ENCODE measurements around the gene SHROOM3.

Gene SHROOM3

DNA sequence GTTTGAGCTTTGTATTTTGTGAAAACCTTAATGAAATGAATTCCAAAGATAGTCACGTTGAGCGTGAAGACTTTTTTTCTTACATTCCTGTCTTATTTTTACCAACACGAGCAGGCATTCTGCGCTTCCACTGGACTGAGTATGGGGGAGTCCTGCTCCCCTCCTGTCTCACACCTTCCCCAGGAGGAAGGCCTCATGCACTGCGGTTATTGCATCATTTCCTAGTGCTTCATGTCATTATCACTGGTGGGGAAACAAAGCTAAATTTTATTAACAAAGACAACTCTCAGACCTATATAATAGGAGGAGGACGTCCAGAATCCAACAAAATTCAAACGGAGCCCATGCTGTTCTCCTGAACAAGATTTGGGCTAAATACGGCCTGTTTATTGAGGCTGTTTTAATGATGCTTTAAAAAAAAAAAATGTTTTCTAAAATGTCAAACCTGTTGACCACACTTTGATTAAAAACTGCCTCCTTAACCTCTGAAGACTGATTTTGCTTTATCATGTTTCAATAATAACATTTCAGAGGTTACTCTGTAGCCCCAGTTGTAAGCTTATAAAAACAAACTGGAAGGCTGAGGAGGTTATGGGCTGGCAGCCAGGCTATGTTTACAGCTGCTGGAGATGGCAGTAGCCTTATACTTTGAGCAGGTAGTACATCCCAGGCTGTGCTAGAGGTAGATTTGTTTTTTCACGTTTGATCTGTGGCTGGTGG is 344.9 kb downstream of the SHROOM3 start:
- H3K9ac ChIP-seq (ENCODE audit: low read depth, low read length) = no peak overlapping the region
- no peak overlapping the region for H3K27ac ChIP-seq (ENCODE audit: low read depth, low read length)
- peaks cover 24% of the 10 kb centered on the region for H3K4me1 ChIP-seq (ENCODE audit: control insufficient read depth, insufficient read depth, low read length)
- H3K4me3 ChIP-seq (ENCODE audit: low read depth, low read length) = no peak overlapping the region
- peaks cover 49% of the 10 kb centered on the region for H3K36me3 ChIP-seq (ENCODE audit: control insufficient read depth, insufficient read depth, low read length)
- H3K9me3 ChIP-seq (ENCODE audit: control insufficient read depth, insufficient read depth, low read length) = no peaks in the 10 kb centered on the region
- H3K27me3 ChIP-seq (ENCODE audit: control insufficient read depth, insufficient read depth, low read length) = no peaks in the 10 kb centered on the region

DNA sequence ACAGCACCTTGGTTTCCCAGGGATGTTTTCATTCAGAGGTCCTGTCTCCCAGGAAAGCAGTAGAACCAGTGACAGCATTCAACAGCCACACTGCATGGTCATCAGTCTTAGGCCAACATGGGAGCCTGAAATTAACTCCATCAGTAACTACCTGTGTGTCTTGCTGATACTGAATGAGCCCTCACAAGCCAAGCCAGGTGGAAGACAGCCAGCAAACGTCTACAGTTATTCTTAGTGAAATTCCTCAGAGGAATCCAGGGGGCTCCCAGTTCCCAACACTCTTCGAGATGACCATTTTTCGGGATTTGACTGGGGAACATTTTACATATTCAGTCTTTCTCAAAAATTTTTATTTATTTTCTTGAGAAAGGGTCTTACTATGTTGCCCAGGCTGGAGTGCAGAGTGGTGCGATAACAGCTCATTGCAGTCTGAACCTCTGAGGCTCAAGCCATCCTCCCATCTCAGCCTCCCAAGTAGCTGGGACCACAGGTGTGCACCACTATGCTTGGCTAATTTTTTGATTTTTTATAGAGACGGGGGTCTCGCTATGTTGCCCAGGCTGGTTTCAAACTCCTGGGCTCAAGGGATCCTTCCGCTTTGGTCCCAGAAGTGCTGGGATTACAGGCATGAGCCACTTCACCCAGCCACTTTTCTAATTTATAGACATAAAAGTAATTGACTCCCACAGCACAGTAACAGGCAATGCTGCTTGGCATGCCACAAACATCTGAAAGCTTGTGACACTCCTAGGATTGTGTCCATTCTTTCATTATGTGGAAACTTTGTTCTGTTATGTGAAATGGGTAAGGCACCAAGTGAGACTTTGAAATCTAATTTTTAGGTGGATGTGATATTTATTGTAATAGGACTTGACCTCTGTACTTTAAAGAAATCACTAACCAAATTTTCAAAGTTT is 346.0 kb downstream of the SHROOM3 start:
- H3K9ac ChIP-seq (ENCODE audit: low read depth, low read length) = no peak overlapping the region
- no peak overlapping the region for H3K4me3 ChIP-seq (ENCODE audit: low read depth, low read length)
- no peaks in the 10 kb centered on the region for H3K9me3 ChIP-seq (ENCODE audit: control insufficient read depth, insufficient read depth, low read length)
- no peaks in the 10 kb centered on the region for H3K27me3 ChIP-seq (ENCODE audit: control insufficient read depth, insufficient read depth, low read length)
- H3K4me1 ChIP-seq (ENCODE audit: control insufficient read depth, insufficient read depth, low read length) = peaks cover 24% of the 10 kb centered on the region
- peaks cover 42% of the 10 kb centered on the region for H3K36me3 ChIP-seq (ENCODE audit: control insufficient read depth, insufficient read depth, low read length)
- H3K27ac ChIP-seq (ENCODE audit: low read depth, low read length) = peak overlapping the region; percentile 86

DNA sequence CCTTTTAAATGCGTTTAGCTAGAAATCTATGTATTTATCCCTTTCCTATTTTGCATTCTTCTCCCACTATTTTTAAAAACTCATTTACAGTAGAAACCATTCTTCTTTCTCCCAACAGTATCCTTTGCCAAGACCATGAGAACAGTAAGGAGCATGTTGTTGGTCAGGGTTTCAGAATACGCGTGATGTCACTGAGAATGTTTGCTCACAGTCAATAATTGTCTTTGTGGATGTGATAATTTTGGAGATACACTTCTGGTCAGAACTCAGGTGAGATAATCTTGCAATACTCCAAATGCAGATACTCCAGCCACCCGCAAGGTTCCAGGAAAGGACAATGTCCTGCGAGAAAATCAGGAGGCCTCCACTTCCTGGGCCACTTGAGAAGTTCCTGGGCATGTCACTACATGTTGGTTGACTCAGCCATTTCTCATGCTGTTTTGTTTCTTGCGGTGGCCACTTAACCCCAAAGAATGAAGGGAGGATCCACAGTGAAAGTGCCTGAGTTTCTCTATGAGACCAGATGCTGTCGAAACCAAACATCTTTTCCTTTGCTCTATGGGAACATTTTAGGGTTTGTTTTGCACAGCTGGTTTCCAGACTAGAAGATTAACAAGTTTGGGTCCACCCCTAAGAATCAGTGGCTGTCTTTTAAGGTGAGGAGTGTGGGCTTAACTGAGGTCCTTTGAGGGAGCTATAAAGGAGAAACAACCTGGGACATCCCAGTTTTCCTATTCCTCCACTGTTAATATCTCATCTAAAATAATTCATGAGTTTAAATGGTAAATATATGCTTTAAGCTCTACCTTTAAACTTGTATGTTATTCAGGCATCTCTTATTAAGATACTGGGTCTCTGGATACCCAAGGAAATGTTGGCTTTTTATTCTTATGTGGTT is 346.9 kb downstream of the SHROOM3 start:
- no peak overlapping the region for H3K4me3 ChIP-seq (ENCODE audit: low read depth, low read length)
- peak overlapping the region; percentile 86 for H3K27ac ChIP-seq (ENCODE audit: low read depth, low read length)
- peaks cover 24% of the 10 kb centered on the region for H3K4me1 ChIP-seq (ENCODE audit: control insufficient read depth, insufficient read depth, low read length)
- H3K9ac ChIP-seq (ENCODE audit: low read depth, low read length) = no peak overlapping the region
- H3K9me3 ChIP-seq (ENCODE audit: control insufficient read depth, insufficient read depth, low read length) = no peaks in the 10 kb centered on the region
- H3K27me3 ChIP-seq (ENCODE audit: control insufficient read depth, insufficient read depth, low read length) = no peaks in the 10 kb centered on the region
- H3K36me3 ChIP-seq (ENCODE audit: control insufficient read depth, insufficient read depth, low read length) = peaks cover 42% of the 10 kb centered on the region

DNA sequence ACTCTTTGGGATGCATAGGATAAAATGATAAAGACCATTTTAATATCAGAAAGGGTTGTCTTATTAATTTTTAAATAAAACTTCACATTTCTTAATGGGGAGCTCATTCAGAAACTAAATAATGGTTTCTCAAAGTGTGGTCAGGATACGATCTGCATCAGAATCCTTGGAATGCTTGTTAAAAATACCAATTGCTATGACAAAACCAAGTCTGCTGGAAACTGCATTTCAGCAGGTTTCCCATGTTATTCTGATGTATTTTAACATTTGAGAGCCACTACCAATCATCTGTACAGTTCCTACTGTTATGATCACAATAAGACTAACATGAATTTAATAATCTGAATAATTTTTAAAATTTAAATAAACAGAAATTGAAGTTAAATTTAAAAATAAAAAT is 347.8 kb downstream of the SHROOM3 start:
- H3K4me3 ChIP-seq (ENCODE audit: low read depth, low read length) = no peak overlapping the region; the same call in 1 of the 2 replicates

DNA sequence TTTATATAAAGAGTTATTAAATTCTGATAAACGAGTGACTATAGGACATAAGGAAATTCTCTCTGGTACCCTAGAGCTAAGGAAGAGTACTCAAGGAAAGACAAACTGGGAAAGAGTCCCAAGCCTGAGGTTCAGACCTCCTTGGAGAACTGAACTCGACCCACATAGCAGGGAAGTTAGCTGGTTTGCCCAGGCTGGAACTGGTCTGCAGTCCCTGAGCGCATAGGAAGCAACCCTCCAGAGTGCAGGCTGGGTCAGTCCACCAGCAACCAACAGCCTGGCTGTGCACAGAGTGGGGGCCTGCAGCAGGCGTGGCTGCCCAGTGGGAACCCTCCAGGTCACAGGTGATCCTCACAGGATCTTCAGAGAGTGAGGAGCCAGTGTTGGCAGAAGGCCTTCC is 348.8 kb downstream of the SHROOM3 start:
- no peak overlapping the region for H3K4me3 ChIP-seq (ENCODE audit: low read depth, low read length)
- no peaks in the 10 kb centered on the region for H3K27me3 ChIP-seq (ENCODE audit: control insufficient read depth, insufficient read depth, low read length)
- H3K27ac ChIP-seq (ENCODE audit: low read depth, low read length) = no peak overlapping the region
- peaks cover 29% of the 10 kb centered on the region for H3K36me3 ChIP-seq (ENCODE audit: control insufficient read depth, insufficient read depth, low read length)
- H3K9ac ChIP-seq (ENCODE audit: low read depth, low read length) = no peak overlapping the region
- H3K9me3 ChIP-seq (ENCODE audit: control insufficient read depth, insufficient read depth, low read length) = no peaks in the 10 kb centered on the region
- peaks cover 24% of the 10 kb centered on the region for H3K4me1 ChIP-seq (ENCODE audit: control insufficient read depth, insufficient read depth, low read length)

More for the DNA sequence above, 347.8 kb downstream of the SHROOM3 start:
- no peak overlapping the region for H3K9ac ChIP-seq (ENCODE audit: low read depth, low read length)
- H3K27me3 ChIP-seq (ENCODE audit: control insufficient read depth, insufficient read depth, low read length) = no peaks in the 10 kb centered on the region
- H3K9me3 ChIP-seq (ENCODE audit: control insufficient read depth, insufficient read depth, low read length) = no peaks in the 10 kb centered on the region
- H3K4me1 ChIP-seq (ENCODE audit: control insufficient read depth, insufficient read depth, low read length) = peaks cover 24% of the 10 kb centered on the region
- peak overlapping the region; percentile 86 for H3K27ac ChIP-seq (ENCODE audit: low read depth, low read length)
- peaks cover 36% of the 10 kb centered on the region for H3K36me3 ChIP-seq (ENCODE audit: control insufficient read depth, insufficient read depth, low read length)

DNA sequence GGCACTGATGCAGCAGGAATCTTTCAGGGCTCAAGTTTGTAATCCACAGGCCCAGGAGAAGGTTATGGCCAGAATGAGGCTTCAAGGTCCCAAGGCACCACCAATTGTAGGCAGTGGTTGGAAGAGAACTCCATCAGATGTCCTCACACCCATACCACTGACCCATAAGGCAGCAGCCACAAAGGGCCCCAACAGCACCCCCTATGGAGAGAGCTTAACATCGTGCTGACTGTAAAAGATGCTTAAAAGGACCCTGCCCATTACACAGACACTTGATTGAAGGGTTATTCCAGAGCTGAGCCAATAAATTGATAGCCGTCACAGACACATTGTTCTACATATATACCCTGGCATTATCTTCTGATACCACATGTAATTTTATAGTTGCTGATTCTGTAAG is 349.2 kb downstream of the SHROOM3 start:
- Histone ChIP-seq H3K9ac (ENCODE audit: low read depth, low read length) (no peak overlapping the region), H3K36me3 (ENCODE audit: control insufficient read depth, insufficient read depth, low read length) (peaks cover 25% of the 10 kb centered on the region), H3K27me3 (ENCODE audit: control insufficient read depth, insufficient read depth, low read length) (no peaks in the 10 kb centered on the region), H3K4me1 (ENCODE audit: control insufficient read depth, insufficient read depth, low read length) (peaks cover 24% of the 10 kb centered on the region), H3K9me3 (ENCODE audit: control insufficient read depth, insufficient read depth, low read length) (no peaks in the 10 kb centered on the region), H3K27ac (ENCODE audit: low read depth, low read length) (no peak overlapping the region), H3K4me3 (ENCODE audit: low read depth, low read length) (no peak overlapping the region)

DNA sequence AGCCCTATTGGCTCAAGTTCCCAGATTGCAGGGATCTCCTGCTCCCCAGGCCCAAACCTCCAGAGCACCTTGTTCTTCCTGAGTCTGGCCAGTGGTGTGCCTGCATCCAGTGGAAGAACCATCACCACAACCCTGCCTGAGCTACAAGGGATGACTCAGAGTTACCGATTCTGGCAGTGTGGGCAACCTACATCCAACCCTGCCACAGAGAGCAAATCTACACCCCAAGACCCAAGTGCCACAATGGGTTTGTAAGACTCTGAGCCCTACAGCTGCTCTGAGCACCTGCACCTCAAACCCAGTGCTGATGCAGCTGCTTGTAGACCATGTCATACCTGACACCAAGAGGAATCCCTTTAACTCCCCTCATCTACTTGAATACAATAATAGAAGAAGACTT is 352.9 kb downstream of the SHROOM3 start:
- no peaks in the 10 kb centered on the region for H3K9me3 ChIP-seq (ENCODE audit: control insufficient read depth, insufficient read depth, low read length)
- H3K9ac ChIP-seq (ENCODE audit: low read depth, low read length) = no peak overlapping the region
- peaks cover 8% of the 10 kb centered on the region for H3K4me1 ChIP-seq (ENCODE audit: control insufficient read depth, insufficient read depth, low read length)
- H3K36me3 ChIP-seq (ENCODE audit: control insufficient read depth, insufficient read depth, low read length) = no peaks in the 10 kb centered on the region
- H3K27me3 ChIP-seq (ENCODE audit: control insufficient read depth, insufficient read depth, low read length) = no peaks in the 10 kb centered on the region
- no peak overlapping the region for H3K4me3 ChIP-seq (ENCODE audit: low read depth, low read length)
- H3K27ac ChIP-seq (ENCODE audit: low read depth, low read length) = no peak overlapping the region

DNA sequence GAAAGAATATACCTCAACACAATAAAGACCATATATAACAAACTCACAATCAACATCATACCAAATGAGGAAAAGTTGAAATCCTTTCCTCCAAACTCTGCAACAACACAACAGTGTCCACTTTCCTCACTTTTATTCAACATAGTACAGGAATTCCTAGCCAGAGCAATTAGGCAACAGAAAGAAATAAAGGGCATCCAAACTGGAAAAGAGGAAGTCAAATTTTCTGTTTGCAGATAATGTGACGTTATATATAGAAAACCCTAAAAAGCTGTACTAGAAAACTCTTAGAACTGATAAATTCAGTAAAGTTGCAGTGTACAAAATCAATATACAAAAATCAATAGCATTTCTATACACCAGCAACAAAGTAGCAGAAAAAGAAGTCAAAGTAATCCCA is 355.3 kb downstream of the SHROOM3 start:
- no peaks in the 10 kb centered on the region for H3K4me1 ChIP-seq (ENCODE audit: control insufficient read depth, insufficient read depth, low read length)
- no peaks in the 10 kb centered on the region for H3K36me3 ChIP-seq (ENCODE audit: control insufficient read depth, insufficient read depth, low read length)
- no peak overlapping the region for H3K27ac ChIP-seq (ENCODE audit: low read depth, low read length)
- no peaks in the 10 kb centered on the region for H3K9me3 ChIP-seq (ENCODE audit: control insufficient read depth, insufficient read depth, low read length)
- no peaks in the 10 kb centered on the region for H3K27me3 ChIP-seq (ENCODE audit: control insufficient read depth, insufficient read depth, low read length)
- H3K9ac ChIP-seq (ENCODE audit: low read depth, low read length) = no peak overlapping the region
- H3K4me3 ChIP-seq (ENCODE audit: low read depth, low read length) = no peak overlapping the region

DNA sequence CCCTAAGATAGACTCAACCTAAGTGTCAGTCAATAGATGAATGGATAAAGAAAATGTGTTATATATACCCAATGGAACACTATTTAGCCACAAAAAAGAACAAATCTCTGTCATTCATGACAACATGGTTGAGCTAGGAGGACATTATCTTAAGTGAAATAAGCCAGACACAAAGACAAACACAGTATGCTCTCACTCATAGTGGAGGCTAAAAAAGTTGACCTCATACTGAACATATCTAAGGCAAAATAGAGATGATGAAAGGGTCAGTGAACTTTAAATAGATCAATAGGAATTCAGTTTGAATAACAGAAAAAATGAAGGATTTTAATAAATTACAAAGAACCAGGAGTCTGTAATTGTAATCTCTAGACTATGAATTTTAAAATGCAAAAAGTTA is 356.4 kb downstream of the SHROOM3 start:
- Histone ChIP-seq H3K27ac (ENCODE audit: low read depth, low read length) (no peak overlapping the region), H3K4me1 (ENCODE audit: control insufficient read depth, insufficient read depth, low read length) (no peaks in the 10 kb centered on the region), H3K4me3 (ENCODE audit: low read depth, low read length) (no peak overlapping the region), H3K9ac (ENCODE audit: low read depth, low read length) (no peak overlapping the region), H3K9me3 (ENCODE audit: control insufficient read depth, insufficient read depth, low read length) (no peaks in the 10 kb centered on the region), H3K36me3 (ENCODE audit: control insufficient read depth, insufficient read depth, low read length) (no peaks in the 10 kb centered on the region), H3K27me3 (ENCODE audit: control insufficient read depth, insufficient read depth, low read length) (no peaks in the 10 kb centered on the region)

DNA sequence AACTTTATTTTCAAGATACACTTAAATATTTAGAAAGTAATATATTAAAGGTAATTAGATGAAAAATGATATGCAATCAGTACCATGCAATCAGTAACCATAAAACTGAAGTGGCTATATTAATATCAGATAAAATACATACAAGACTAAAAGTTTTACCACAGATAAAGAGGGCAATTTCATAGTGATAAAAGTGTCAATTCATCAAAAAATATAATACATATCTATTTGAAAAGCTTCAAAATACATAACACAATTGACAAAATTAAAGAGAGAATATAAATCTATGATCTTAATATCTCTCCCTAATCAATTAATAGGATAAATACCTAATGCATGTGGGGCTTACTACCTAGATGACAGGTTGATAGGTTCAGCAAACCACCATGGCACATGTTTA is 357.4 kb downstream of the SHROOM3 start:
- no peaks in the 10 kb centered on the region for H3K4me1 ChIP-seq (ENCODE audit: control insufficient read depth, insufficient read depth, low read length)
- no peak overlapping the region for H3K9ac ChIP-seq (ENCODE audit: low read depth, low read length)
- H3K27me3 ChIP-seq (ENCODE audit: control insufficient read depth, insufficient read depth, low read length) = no peaks in the 10 kb centered on the region
- H3K4me3 ChIP-seq (ENCODE audit: low read depth, low read length) = no peak overlapping the region
- no peaks in the 10 kb centered on the region for H3K36me3 ChIP-seq (ENCODE audit: control insufficient read depth, insufficient read depth, low read length)
- no peak overlapping the region for H3K27ac ChIP-seq (ENCODE audit: low read depth, low read length)
- H3K9me3 ChIP-seq (ENCODE audit: control insufficient read depth, insufficient read depth, low read length) = no peaks in the 10 kb centered on the region

Measured in HUES48 (cell line).